A375 (cell line): ENCODE measurements around the gene UBP1. TPM values are rescaled to one million over a fixed set of nuclear protein-coding genes. Genes with fewer than 3 reads are reported as not detected.

Source experiments
- small RNA-seq: library from RNA; depleted of rRNA; stranded (forward); fragments of <200 nt; gene quantifications from one replicate; pipeline ENCODE3, GENCODE V24; 2014
- total RNA-seq: library from RNA; depleted of rRNA; stranded (reverse); fragments of >200 nt; shearing (Covaris generic); gene quantifications from 2 replicates; pipeline ENCODE4 v1.2.3, GENCODE V29; 2014; rRNA removed

UBP1 gene
- total RNA-seq = 33.5 and 37.1 TPM in 2 replicates

GRCh38 chr3:33440328-33441224 is at the start of gene UBP1:
Gene UBP1, minus strand, starts transcription at chr3:33440405. Its CDS starts 557 bp downstream, at chr3:33439848.

Small RNA genes lying within 50 kb of the gene (small RNA-seq; reads per million reads assigned to genes)
- not detected for gene RNU7-110P

Other genes starting within 250 kb of the UBP1 start
- 5.1 and 9.7 TPM in 2 replicates for gene SUSD5, start 221.6 kb downstream of the UBP1 start, total RNA-seq
- gene FBXL2, start 163.0 kb downstream of the UBP1 start, total RNA-seq = 2.4 and 3.6 TPM in 2 replicates